GM19023 (cell line): Measurements from ENCODE around the gene PTPRN2.
"Not testable (repeated sequence)": the region's sequence is repeated elsewhere in the genome, so short reads cannot be mapped to it uniquely, and the experiment has no call there.

ENCODE experiments used
- ATAC-seq: cut with Tn5 transposase; IDR thresholded peaks from one replicate; pipeline ENCODE4 v1.9.1; 2021; ENCODE audit warnings: mild to moderate bottlenecking, moderate library complexity; ENCODE audit not compliant: unreplicated experiment

The PTPRN2 gene

DNA sequence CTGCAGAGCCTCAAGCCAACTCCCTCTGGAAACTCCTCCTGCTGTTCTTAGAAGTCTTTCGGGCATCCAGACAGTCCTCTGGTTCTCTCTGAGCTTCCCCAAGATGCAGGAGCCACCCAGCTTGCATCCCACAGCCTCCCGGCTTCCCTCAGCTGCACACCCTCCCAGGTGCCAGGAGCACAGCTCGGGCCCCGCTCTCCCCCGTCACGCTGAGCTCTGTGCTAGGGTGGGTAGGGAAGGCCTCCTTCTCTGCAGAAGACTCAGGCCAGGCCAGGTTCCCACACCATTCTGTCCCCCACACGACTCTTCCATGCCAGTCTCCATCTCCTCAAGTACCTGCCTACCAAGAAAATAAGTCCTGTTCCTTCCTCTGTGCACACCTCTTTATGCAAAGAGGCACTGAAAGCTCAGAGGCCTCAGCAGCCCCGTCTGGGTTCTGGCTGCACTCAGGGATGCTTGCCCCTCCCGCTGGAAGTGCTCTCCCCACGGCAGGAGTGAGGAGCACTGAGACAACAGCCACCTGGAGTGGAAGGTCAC is 537.1 kb downstream of the PTPRN2 start:
- ATAC-seq, result no peak

DNA sequence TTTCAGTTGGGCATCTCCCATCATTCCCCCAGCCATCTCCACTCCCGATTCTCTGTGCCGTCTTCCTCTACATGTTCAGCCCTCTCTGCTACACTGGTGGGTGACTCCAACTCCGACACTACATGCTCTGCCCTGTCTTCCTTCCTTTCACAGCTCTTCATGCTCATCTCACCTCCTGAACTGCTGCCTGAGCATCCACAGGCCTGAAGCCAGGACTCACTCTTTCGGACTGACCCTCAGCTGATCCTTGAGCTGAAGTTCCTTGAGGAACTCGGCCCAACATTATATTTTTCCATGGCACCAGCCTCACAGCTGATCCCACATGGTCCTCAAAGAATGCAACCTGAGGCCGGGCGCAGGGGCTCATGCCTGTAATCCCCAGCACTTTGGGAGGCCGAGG is 538.4 kb downstream of the PTPRN2 start:
- no peak for ATAC-seq

DNA sequence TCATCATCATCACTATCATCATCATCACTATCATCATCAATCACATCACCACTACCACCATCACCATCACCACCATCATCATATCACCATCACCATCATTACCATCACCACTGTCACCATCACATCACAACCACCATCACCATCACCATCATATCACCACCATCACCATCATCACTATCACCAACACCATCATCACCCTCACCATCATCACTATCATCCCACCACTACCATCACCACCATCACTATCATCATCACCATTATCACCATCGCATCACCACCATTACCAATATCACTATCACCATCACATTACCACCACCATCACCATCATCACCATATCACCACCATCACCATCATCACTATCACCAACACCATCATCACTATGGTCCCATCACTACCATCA is 539.1 kb downstream of the PTPRN2 start:
- ATAC-seq, result no peak

DNA sequence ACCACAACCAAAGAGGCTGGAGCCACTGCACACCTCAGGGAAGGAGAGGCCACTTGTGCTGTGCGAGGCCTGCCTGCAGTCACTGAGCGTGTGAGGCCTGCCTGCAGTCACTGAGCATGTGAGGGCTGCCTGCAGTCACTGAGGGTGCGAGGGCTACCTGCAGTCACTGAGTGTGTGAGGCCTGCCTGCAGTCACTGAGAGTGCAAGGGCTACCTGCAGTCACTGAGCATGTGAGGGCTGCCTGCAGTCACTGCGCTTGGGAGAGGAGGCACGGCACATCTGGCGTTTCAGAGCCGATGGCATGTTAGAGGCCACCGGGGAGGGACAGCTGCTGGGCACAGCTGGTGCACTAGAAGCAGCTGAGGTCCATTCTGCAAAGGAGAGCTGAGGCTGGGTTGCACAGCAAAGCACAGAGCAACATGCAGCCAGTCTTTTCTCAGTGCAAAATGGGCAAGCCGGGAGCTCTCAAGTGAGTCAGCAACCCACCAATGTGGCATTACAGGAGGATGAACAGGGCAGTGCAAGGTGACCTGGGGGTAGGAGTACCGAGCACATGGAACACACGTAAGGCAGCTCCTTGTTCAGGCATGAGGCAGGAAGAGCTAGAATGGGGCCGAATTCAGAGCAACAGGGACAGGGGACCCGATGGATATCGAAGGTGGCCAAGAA is 540.1 kb downstream of the PTPRN2 start:
- no peak for ATAC-seq

DNA sequence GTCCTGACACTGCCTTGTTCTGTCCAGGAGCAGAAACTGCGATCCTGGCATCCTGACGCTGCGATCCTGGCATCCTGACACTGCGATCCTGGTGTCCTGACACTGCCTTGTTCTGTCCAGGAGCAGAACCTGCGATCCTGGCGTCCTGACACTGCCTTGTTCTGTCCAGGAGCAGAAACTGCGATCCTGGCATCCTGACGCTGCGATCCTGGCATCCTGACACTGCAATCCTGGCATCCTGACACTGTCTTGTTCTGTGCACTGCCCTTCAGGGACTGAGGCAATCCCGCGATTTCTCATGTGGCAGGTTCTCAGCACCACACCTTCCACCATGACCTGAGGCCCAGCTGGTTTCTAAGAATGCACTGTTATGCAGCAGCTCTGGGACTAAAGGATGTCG is 541.4 kb downstream of the PTPRN2 start:
- ATAC-seq, result not testable (repeated sequence)

DNA sequence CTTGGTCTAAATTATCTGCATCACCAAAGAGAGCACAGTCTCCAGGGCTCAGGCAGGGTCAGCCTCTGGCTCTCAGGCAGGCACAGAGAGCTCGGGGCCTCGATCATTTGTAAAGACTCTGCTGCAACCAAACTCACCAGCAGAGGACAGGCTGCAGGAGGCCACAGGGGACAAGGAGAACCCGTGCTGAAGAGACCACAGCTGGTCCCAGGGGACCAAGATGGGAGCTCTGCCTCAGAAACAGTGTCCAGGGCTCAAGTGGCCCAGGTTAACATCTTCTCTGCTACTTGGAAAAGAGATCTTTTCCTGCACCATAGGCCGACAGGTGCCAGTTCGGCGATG is 543.2 kb downstream of the PTPRN2 start:
- no peak for ATAC-seq

DNA sequence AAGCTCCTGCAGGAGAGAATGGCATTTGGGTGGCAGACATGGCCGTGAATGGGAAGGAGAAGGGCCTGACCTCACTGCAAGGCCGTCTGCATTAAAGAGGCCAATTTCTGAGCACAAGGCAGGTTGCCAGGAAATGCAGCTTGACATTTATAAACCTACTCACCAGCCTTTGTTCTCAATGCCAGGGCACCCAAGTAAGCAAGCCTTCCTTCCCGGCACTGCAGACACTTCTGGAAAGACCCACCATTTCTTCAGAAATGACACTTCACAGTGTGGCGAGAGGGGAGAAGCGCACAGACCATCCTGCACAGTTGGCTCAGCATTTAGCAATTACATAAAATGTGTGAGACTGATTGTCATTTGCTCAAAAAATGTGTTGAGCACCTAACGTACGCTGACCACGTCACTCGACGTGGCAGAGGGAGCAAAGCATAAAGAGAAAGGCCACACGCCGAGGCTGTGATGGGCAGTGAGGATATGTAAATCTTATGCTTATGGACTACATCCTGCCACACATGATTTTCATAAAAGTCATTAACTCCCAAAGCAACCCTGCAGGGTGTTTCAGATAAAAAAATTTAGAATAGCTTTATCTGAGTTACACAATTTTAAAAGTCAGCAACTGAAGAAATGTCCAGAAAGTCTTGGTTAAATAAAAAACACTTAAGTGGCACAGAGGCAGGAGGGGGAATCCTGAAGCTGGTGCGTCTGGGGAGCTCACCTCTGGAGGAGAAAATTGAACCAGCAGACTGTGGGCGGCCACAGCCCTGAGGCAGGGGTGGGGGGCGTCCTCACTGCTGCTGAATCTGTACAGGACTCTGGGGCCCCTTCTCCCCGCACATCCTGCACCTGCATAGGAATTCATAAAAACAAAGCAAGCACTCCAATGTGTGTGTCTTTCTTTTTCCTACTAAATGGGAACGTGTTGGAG is 543.8 kb downstream of the PTPRN2 start:
- ATAC-seq, result no peak

DNA sequence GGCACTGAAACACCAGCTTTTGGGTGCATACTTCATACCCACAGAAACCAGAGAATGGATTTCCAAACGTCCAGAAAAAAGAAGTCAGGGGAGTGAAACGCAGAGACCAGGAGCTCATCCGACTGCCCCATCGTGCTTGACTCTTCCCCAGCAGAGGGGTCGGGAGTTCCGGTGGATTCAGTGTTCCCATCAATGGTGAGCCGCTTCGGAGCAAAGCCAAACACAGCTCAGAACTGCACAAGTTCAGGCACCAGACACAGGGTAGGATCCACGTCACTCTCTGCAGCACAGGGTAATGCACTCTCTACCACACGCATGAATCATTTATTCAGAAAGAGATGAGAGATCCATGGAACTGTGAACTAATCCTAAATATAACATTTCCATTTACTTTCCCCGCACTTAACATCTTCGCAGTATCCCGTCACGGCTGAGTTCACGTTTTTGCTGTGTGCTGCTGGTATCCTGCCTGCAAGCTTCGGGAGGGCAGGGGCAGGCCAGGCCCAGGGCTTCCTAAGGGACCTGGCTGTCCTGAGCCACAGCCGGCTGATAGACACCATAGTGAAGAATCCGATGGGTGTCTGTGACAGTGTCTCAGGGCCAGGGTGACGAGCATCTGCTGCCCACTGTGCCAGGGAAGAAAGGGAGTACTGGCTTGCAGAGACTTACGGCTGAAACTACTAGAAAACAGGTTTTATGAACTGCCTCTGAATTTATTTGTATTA is 545.3 kb downstream of the PTPRN2 start:
- no peak for ATAC-seq

DNA sequence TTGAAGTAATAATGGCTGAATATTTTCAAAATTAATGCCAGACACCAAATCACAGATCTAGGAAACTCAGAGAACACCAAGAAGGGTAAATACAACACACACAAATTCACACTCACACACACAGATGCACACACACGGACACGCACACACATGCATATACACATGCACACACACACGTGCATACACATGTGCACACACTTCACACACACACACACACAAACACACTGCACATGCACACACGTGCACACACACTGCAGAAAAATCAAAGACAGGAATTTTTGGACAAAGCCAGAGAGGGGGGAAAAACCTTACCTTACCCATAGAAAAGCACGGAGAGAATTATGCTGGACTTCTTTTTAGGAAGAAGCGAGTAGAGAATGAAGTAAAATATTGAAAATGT is 547.4 kb downstream of the PTPRN2 start:
- no peak for ATAC-seq

DNA sequence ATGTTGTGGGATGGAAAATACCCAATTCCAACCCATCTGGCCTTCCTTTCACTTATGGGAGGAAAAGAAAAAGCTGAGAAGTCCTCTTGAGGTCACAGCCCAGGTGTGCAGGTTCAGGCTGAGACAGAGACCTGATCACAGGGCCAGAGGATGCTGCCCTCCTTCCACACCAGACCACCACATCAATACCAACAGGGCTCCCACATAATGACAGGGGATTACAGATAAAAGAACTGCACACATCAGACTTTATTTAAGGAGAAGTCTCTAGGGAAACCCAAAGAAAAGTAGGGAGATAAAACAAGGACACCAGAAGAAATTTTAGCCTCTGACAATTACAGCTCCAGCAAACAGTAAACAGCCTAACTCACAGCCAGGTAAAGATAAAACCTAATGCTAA is 548.4 kb downstream of the PTPRN2 start:
- ATAC-seq, result no peak

DNA sequence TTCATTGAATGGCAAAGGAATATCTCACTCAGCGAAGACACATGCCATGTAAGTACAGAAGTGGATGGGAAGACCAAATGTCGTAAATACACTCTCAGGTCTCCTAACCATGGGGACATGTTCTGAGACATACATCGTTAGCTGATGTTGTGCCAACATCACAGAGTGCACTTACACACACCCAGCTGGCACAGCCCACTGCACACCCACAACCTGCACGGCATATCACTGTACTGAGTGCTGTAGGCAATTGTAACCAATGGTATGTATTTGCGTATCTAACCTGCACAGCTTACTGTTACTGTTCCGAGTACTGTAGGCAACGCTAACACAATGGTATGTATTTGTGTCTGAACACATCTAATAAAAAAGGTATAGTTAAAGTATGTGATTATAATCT is 550.4 kb downstream of the PTPRN2 start:
- ATAC-seq, result no peak

DNA sequence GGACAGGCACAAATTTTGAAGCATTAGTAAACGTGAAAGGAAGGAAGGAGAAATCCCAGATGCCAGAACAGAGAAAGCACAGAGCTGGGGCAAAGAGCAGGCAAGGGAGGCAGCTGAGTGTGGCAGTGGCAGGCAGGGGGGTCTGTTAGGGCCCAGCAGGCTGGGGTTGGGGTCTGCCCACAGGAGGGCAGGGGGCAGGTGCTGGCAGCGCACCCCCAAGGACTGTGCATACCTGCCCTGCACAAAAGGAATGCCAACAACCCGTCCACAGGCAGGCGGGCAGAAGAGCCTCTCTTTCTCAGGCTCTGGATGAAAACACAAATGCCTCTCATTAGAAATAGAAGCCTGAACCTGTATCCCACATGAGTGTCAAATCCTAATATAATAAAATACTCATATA is 552.3 kb downstream of the PTPRN2 start:
- ATAC-seq, result no peak

DNA sequence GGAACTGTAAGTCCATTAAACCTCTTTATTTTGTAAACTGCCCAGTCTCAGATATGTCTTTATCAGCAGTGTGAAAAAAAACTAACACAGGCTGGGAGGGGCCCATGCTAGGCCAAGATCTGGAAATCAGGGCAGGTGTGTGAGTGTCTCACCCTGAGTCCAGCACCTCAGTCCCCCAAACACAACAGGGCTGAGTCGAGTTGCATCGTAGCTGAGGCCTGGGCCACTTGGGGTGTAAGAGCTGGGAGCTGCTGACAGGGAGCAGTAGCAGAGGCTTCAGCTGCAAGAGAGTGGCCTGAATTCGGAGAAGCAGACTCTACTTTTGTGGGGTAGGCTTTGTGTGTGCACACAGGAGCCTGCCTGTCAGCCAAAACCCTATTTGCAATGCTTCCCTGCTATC is 553.1 kb downstream of the PTPRN2 start:
- ATAC-seq, result no peak

DNA sequence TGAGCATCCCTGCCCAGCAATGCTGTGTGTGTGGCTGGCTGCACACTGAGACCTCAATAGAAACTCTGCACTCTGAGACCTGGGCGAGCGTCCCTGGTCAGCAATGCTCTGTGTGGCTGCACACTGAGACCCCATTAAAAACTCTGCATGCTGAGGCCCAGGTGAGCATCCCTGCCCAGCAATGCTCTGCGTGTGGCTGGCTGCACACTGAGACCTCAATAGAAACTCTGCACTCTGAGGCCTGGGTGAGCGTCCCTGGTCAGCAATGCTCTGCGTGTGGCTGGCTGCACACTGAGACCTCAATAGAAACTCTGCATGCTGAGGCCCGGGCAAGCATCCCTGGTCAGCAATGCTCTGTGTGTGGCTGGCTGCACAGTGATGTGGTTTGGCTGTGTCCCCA is 553.7 kb downstream of the PTPRN2 start:
- ATAC-seq, result not testable (repeated sequence)

DNA sequence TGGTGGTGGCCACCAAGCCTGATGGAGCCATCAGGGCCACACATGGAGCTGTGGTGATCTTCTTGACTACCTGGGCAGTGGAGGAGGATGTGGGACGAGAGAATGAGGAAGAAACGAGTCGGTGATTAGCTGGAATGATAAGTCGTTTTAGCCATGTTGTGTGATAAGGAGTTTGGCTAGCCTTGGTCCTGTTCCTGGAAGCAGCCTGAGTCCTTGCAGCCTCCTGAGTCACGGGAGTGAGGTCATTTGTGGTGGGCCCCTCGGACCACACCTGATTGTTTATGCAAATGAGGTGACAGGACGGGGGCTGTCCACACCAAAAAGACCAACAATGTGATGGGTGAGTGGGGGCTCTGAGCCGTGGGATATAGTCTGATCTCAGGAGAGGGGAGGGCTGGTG is 554.4 kb downstream of the PTPRN2 start:
- no peak for ATAC-seq

DNA sequence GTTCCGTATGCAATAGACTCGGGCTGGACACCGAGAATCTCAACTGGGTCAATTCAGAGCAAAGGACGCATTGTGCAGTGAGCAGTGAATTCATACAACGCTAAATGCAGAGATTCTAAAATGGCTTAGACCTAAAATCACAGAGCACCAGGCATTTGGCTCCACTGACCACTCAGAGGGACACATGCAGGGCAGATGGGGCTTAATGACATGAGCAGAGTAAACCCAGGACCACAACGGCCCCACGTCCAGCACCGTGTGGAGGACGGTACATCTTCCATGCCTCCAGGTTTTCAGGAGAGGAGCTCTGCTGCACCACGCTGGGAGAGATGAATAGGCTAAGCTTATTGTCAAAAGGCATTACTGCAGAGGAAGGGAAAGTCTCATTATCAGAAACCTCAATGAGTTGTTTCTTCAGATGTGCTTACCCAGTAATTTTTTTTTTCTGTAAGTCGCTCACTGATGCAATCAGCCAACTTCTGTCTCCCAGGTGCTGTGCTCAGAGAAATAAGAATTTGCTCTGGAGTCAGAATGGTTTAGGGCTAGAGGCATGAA is 555.0 kb downstream of the PTPRN2 start:
- no peak for ATAC-seq

DNA sequence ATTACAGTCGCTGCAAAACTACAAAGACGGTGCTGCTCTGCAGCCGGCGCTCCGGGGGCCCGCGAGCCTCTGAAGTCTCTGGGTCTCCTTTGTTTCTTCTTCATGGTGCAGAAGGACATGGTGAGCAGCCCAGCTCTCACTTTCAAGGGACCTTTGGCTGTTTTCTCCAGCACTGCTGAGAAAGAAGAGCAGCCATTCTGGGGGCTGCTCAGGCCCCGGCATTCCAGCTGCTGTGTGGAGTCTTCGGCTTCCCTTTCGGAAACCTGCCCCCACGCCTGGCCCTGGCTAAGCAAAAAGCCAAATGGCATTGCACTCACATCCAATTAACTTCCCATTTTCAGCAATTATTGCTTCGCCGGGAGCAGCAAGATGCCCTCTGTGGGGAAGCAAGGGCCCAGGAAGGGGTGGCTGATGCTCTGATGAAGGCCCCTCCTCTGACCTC is 555.7 kb downstream of the PTPRN2 start:
- ATAC-seq, result no peak

DNA sequence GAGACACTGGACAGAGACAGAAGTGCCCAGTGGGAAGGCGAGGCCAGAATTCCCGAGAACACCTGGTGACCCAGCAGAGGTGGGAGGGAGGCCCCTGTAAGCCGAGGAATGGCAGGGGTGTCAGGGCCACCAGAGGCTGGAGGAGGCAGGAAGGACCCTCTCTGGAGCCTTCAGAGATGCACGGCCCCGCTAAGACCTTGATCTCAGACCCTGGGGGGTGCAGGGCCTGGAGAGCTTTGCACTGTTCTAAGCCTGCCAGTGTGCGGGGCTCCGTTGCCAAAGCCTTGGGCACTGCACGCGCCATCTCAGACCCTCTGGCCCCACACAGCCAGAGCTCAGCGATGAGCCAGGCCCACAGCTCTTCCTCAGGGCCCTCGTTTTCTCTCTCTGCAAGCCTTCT is 557.1 kb downstream of the PTPRN2 start:
- ATAC-seq, result no peak

DNA sequence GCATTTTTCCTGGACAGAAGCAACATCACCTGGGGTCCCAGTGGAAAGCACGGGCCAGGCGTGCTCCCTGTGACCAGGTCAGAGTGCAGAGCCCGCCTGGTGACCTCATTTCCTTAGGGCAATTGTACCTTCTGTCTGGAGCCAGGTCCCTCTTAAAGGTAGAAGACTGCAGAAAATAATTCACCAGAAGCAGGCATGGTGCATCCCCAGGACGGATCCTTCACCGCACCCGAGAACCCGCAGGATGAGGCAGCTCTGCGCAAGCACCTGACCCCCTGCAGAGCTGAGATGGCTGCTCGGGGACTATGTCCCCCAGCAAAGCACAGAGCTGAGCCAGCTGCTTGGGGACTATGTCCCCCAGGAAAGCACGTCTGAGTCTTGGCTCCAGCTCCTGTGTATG is 557.6 kb downstream of the PTPRN2 start:
- no peak for ATAC-seq

DNA sequence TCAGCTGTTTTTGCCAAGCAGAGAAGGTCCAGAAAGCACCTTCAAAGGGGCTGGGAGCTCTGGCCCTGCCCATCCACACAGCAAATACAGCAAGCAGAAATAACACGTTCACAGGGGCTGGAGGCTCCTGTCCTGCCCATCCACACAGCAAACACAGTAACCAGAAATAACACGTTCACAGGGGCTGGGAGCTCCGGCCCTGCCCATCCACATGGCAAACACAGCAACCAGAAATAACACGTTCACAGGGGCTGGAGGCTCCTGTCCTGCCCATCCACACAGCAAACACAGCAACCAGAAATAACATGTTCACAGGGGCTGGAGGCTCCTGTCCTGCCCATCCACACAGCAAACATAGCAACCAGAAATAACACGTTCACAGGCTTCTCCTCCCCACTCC is 558.1 kb downstream of the PTPRN2 start:
- no peak for ATAC-seq

DNA sequence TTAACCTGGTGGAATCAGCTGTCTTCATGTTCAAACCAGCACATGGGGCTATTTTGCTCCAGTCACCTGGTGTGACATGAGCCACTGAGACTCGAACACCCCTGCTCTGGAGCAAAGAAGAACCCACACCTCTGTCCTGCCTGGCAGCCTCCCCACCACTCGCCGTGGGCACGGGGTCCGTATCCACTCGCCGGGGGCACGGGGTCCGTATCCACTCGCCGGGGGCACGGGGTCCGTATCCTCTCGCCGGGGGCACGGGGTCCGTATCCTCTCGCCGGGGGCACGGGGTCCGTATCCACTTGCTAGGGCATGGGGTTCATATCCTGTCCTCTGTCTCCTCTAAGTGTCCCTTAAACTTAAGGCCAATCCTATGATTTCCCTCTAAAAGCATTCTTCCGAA is 558.7 kb downstream of the PTPRN2 start:
- ATAC-seq, result no peak
